Measurements from ENCODE around the gene STEAP2. TPM values are rescaled to one million over a fixed set of nuclear protein-coding genes. Genes with fewer than 3 reads are reported as not detected.
A peak's percentile ranks its signal among the peaks of the same experiment; 100 is the strongest.

The STEAP2 gene
- total RNA-seq, 2 donors from 2014 or later: 27.7 to 31.0 TPM

DNA sequence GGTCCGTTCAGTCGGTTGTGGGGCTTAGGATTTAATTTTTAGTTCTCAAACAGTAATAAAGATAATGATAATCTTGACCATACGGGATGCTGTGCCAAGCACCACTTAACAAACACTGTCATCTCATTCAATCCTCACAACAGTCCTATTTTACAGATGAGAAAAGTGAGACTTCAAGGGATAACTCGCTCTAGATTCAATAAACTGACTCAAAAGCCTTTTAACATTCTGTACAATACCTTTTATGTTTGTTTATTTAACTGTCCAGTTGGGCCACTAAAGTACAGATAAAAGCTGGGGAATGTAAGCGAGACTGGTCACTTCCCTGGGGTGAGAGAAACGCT, 33.0 kb downstream of the STEAP2 start:
- ATAC-seq (ENCODE audit: insufficient number of reproducible peaks, low FRiP score, low read depth) (peak; percentile 62), DNase-seq (ENCODE audit: low spot score) (no peak)
- peak overlapping the region; percentile 87 for H3K4me3 ChIP-seq
- H3K36me3 ChIP-seq: no peaks in the 10 kb centered on the region
- H3K27me3 ChIP-seq (replicated peaks; ENCODE audit: insufficient read depth): no peaks in the 10 kb centered on the region
- H3K4me1 ChIP-seq (ENCODE audit: control insufficient read depth in 1 of 2, low read depth in 2 of 2): peaks cover 5 to 19% of the 10 kb centered on the region in 2 donors
- TF ChIP-seq, protein P1, sequence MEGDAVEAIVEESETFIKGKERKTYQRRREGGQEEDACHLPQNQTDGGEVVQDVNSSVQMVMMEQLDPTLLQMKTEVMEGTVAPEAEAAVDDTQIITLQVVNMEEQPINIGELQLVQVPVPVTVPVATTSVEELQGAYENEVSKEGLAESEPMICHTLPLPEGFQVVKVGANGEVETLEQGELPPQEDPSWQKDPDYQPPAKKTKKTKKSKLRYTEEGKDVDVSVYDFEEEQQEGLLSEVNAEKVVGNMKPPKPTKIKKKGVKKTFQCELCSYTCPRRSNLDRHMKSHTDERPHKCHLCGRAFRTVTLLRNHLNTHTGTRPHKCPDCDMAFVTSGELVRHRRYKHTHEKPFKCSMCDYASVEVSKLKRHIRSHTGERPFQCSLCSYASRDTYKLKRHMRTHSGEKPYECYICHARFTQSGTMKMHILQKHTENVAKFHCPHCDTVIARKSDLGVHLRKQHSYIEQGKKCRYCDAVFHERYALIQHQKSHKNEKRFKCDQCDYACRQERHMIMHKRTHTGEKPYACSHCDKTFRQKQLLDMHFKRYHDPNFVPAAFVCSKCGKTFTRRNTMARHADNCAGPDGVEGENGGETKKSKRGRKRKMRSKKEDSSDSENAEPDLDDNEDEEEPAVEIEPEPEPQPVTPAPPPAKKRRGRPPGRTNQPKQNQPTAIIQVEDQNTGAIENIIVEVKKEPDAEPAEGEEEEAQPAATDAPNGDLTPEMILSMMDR (IDR thresholded peaks at IDR 0.05): no peak
- H3K27ac ChIP-seq: no peak overlapping the region
- no peaks in the 10 kb centered on the region for H3K9me3 ChIP-seq

DNA sequence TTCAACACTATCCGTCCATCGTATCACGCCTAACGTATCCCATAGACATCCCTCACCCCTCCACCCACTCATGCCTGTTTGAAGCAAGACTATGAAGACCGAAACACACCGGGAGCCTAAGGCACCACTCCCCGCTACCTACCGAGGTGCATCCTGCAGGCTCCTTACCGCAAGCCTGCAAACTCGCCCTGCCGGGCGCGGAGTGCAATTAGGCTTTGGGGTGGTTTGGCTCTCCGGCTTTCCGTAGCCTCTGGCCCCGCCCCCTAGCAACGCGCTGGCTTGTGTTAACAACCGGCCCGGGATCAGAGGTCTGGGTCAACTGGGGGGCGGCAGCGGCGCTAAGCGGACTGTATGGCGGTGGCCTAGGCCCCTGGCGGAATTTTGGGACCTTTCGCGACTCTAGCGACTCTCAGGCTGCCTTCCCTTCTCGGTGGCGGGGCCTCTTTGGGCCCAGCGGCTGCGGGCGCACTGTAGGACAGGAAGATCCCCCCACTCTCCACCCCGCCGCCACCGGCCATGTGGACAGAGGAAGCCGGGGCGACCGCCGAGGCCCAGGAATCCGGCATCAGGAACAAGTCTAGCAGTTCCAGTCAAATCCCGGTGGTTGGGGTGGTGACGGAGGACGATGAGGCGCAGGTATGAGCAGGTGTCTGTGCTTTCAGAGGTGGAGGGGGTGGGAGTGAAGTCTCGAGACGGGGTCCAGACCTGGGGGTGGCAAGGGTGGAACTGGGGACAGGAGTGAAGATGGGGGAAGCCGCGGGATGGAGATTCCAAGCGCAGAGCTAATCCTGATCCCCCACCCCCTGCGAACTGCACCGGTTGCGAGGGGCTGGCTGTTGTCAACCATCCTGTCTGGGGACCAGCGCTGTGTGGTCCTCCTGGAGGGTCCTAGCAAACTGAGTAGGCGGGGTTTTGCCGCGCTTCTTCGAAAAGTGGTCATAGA, 33.6 kb downstream of the STEAP2 start, which contains the start of gene CFAP69:
TSS of gene CFAP69 (plus strand) at position 266 of the 943 bp plus-strand sequence. CDS start at position 517, 251 bp downstream.
- ATAC-seq (ENCODE audit: insufficient number of reproducible peaks, low FRiP score, low read depth) (peak; percentile 84), DNase-seq (ENCODE audit: low spot score) (peak; percentile 78)
- no peaks in the 10 kb centered on the region for H3K9me3 ChIP-seq
- H3K4me3 ChIP-seq: peak within 1 kb of the TSS; percentile 87
- no peaks in the 10 kb centered on the region for H3K27me3 ChIP-seq (replicated peaks; ENCODE audit: insufficient read depth)
- peaks cover 5 to 19% of the 10 kb centered on the region in 2 donors for H3K4me1 ChIP-seq (ENCODE audit: control insufficient read depth in 1 of 2, low read depth in 2 of 2)
- no peaks in the 10 kb centered on the region for H3K36me3 ChIP-seq
- TF ChIP-seq, protein P1 (IDR thresholded peaks at IDR 0.05): peak; percentile 41
- H3K27ac ChIP-seq: peak within 1 kb of the TSS in 1 of 2 donors; percentile 9

DNA sequence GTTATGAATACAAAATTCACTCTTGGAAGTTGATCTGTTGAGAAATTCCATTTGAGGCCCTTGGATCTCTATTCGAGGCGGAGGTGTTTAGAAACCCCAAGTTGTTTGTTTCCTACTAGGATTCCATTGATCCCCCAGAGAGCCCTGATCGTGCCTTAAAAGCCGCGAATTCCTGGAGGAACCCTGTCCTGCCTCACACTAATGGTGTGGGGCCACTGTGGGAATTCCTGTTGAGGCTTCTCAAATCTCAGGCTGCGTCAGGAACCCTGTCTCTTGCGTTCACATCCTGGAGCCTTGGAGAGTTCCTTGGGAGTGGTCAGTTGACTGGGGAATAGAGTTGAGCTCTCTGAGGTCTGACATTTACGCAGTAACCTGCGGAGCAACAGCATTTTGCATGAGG, 34.6 kb downstream of the STEAP2 start:
- H3K27ac ChIP-seq: peak overlapping the region in 1 of 2 donors; percentile 9
- H3K4me1 ChIP-seq (ENCODE audit: control insufficient read depth in 1 of 2, low read depth in 2 of 2): peaks cover 5 to 19% of the 10 kb centered on the region in 2 donors
- H3K27me3 ChIP-seq (replicated peaks; ENCODE audit: insufficient read depth): no peaks in the 10 kb centered on the region
- no peaks in the 10 kb centered on the region for H3K36me3 ChIP-seq
- DNase-seq (ENCODE audit: low spot score) (no peak), ATAC-seq (ENCODE audit: insufficient number of reproducible peaks, low FRiP score, low read depth) (no peak)
- TF ChIP-seq, protein P1 (IDR thresholded peaks at IDR 0.05): no peak
- peak overlapping the region; percentile 87 for H3K4me3 ChIP-seq
- H3K9me3 ChIP-seq: no peaks in the 10 kb centered on the region

DNA sequence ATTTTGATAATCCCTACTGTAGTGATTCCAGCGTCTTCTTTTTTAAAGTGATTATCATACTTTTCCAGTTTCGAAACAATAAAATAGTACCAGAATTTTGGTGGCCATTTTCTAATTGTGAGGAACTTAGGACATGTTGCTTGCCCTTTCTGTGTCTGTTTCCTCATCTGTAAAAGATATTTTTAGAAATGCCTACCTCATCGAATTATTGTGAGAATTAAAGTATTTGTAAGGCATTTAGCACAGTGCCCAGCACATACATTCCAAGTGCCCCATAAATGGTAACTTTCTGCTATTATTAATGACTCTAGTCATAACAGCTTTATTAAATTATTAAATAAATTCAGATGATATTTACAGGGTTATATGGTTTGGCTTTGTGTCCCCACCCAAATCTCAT, 37.2 kb downstream of the STEAP2 start:
- no peak overlapping the region for H3K4me3 ChIP-seq
- ATAC-seq (ENCODE audit: insufficient number of reproducible peaks, low FRiP score, low read depth): no peak
- TF ChIP-seq, protein P1 (IDR thresholded peaks at IDR 0.05): no peak

DNA sequence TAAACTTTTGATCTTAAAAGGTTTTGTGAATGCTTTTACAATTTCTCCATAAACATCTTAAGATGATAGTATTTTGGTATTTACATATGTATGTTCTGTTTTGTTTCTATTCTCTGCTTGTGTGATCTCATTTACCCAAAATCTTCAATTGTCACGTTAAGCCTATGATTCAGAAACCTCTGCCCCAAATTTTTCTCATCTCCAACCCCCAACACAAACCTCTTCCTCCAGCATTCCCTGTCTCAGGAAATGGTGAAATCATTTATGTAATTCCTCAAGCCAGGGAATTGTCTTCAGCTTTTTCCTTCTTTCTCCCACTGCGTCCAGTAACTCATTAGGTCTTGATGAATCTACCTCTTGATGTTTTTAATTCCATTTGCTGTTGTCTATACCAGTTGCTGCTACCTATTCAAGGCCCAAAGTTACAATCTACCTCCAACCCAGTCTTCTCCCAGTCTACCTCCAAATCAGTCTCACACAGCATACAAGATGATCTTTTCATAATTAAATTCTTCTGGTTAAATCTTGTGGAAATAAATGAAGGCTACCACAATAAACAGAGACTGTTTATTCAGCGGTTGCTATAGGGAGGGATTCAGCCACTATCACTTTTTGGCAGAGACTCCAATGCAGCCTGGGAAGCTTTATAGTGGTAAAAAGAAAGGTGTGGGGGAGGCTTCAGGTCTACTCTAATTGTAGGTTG, 39.2 kb downstream of the STEAP2 start:
- Histone ChIP-seq H3K27me3 (replicated peaks; ENCODE audit: insufficient read depth) (no peaks in the 10 kb centered on the region), H3K36me3 (no peaks in the 10 kb centered on the region), H3K9me3 (no peaks in the 10 kb centered on the region), H3K27ac (peak overlapping the region in 1 of 2 donors; percentile 11), H3K4me1 (ENCODE audit: control insufficient read depth in 1 of 2, low read depth in 2 of 2) (peaks cover 1 to 9% of the 10 kb centered on the region in 2 donors), H3K4me3 (no peak overlapping the region)
- TF ChIP-seq, protein P1 (IDR thresholded peaks at IDR 0.05): no peak
- DNase-seq (ENCODE audit: low spot score): no peak
- ATAC-seq (ENCODE audit: insufficient number of reproducible peaks, low FRiP score, low read depth): no peak

More for the DNA sequence above, 37.2 kb downstream of the STEAP2 start:
- no peak for DNase-seq (ENCODE audit: low spot score)
- Histone ChIP-seq H3K27ac (no peak overlapping the region), H3K27me3 (replicated peaks; ENCODE audit: insufficient read depth) (no peaks in the 10 kb centered on the region), H3K9me3 (no peaks in the 10 kb centered on the region), H3K36me3 (no peaks in the 10 kb centered on the region), H3K4me1 (ENCODE audit: control insufficient read depth in 1 of 2, low read depth in 2 of 2) (peaks cover 5 to 19% of the 10 kb centered on the region in 2 donors)

Measured in thoracic aorta (tissue), 2 donors.